Fibroblast of peridontal ligament (primary cell): Measurements from ENCODE around the gene RESP18.
"Not testable (repeated sequence)": the region's sequence is repeated elsewhere in the genome, so short reads cannot be mapped to it uniquely, and the experiment has no call there.

Experiments
- DNase-seq: peaks from one replicate; pipeline ENCODE4 v3.0.0-alpha.2; 2010; ENCODE audit errors: extremely low read depth

The RESP18 gene

GRCh38 chr2:219325657-219326315, 6.8 kb downstream of the RESP18 start:
- no peak for DNase-seq

- DNase-seq = no peak
Observed at GRCh38 chr2:219325136-219325535, 7.4 kb downstream of the RESP18 start.

- DNase-seq = no peak
Observed at GRCh38 chr2:219323434-219323833, 9.1 kb downstream of the RESP18 start.

GRCh38 chr2:219314804-219315468, 17.6 kb downstream of the RESP18 start:
- DNase-seq = peak; percentile 39

GRCh38 chr2:219312683-219313263, 19.8 kb downstream of the RESP18 start:
- DNase-seq = not testable (repeated sequence)

- peak; percentile 31 for DNase-seq
Observed at GRCh38 chr2:219309278-219309677, 23.3 kb downstream of the RESP18 start, which contains the start of gene PTPRN. PTPRN (minus strand) TSS chr2:219309401; CDS start chr2:219309332, 69 bp downstream.

- peak; percentile 54 for DNase-seq
Observed at GRCh38 chr2:219308142-219309101, 24.1 kb downstream of the RESP18 start.

GRCh38 chr2:219306047-219306446, 26.5 kb downstream of the RESP18 start:
- DNase-seq = no peak

- DNase-seq = no peak
Observed at GRCh38 chr2:219304223-219304622, 28.3 kb downstream of the RESP18 start.

- DNase-seq = no peak
Observed at GRCh38 chr2:219302412-219302968, 30.1 kb downstream of the RESP18 start.

GRCh38 chr2:219300022-219300421, 32.5 kb downstream of the RESP18 start:
- no peak for DNase-seq

- no peak for DNase-seq
Observed at GRCh38 chr2:219299372-219299760, 33.2 kb downstream of the RESP18 start.

GRCh38 chr2:219298759-219299371, 33.7 kb downstream of the RESP18 start:
- peak; percentile 78 for DNase-seq

- no peak for DNase-seq
Observed at GRCh38 chr2:219297766-219298456, 34.6 kb downstream of the RESP18 start.

- DNase-seq = no peak
Observed at GRCh38 chr2:219296631-219297391, 35.7 kb downstream of the RESP18 start.

GRCh38 chr2:219296142-219296541, 36.4 kb downstream of the RESP18 start:
- DNase-seq = no peak

- DNase-seq = peak; percentile 69
Observed at GRCh38 chr2:219294356-219295351, 37.9 kb downstream of the RESP18 start.

- no peak for DNase-seq
Observed at GRCh38 chr2:219293736-219294231, 38.8 kb downstream of the RESP18 start.
